PC-9 (cell line): ENCODE results near the gene STK26. TPM values are rescaled to one million over a fixed set of nuclear protein-coding genes. Genes with fewer than 3 reads are reported as not detected.

ENCODE experiments used
- BruUV-seq: library from RNA; stranded (reverse); fragments of 400-500 nt; replicated peaks from 2 replicates; lab custom pipeline; 2021; lab: Mats Ljungman, UMichigan
- CTCF ChIA-PET: fragments of 300-600 bp; sonication (Branson Sonifier 250); formaldehyde crosslinking; loops from one replicate; lab custom pipeline; 2022; ENCODE audit warnings: antibody characterized with exemption; lab: Charles Lee
- POLR2A ChIA-PET: fragments of 300-600 bp; sonication (Branson Sonifier 250); formaldehyde crosslinking; loops from one replicate; lab custom pipeline; 2022; ENCODE audit warnings: antibody characterized with exemption; ENCODE audit not compliant: unreplicated experiment; lab: Charles Lee
- DNase-seq, 2 experiments: peaks; one replicate each; pipeline versions ENCODE4 v3.0.0 to v3.0.0-alpha.2; 2015 to 2022; ENCODE audit warnings: mixed read lengths in 1 of 2
- H2AFZ ChIP-seq: fragments of 200-600 bp; sonication (generic); 2 replicates; pipeline ENCODE4 v1.8.1; 2017; ENCODE audit warnings: antibody characterized with exemption
- H3F3A ChIP-seq: fragments of 200-600 bp; sonication (generic); 2 replicates; pipeline ENCODE4 v1.8.1; 2017; ENCODE audit warnings: antibody characterized with exemption, mild to moderate bottlenecking, low read depth; ENCODE audit not compliant: insufficient read depth
- H3K27ac ChIP-seq: fragments of 200-600 bp; sonication (generic); 2 replicates; pipeline ENCODE4 v1.6.1; 2016; ENCODE audit warnings: mixed run types
- H3K27me3 ChIP-seq: fragments of 200-600 bp; sonication (generic); 2 replicates; pipeline ENCODE4 v1.6.1; 2016; ENCODE audit warnings: low read depth, mixed run types; ENCODE audit not compliant: insufficient read depth
- H3K36me3 ChIP-seq: fragments of 200-600 bp; sonication (generic); 2 replicates; pipeline ENCODE4 v1.6.1; 2016; ENCODE audit warnings: low read depth, mixed run types
- H3K4me1 ChIP-seq: fragments of 200-600 bp; sonication (generic); replicated peaks from 2 replicates; pipeline ENCODE4 v1.6.1; 2016; ENCODE audit warnings: mixed run types; ENCODE audit not compliant: insufficient read depth
- H3K4me2 ChIP-seq: fragments of 200-600 bp; sonication (generic); 2 replicates; pipeline ENCODE4 v1.6.1; 2017; ENCODE audit warnings: mixed run types
- H3K4me3 ChIP-seq: fragments of 200-600 bp; sonication (generic); 2 replicates; pipeline ENCODE4 v1.6.1; 2016; ENCODE audit warnings: mixed run types
- H3K79me2 ChIP-seq: fragments of 200-600 bp; sonication (generic); 2 replicates; pipeline ENCODE4 v1.6.1; 2017; ENCODE audit warnings: low read depth, mixed run types
- H3K9me2 ChIP-seq: fragments of 200-600 bp; sonication (generic); 2 replicates; pipeline ENCODE4 v1.8.1; 2017; ENCODE audit warnings: mild to moderate bottlenecking; ENCODE audit not compliant: insufficient read depth
- H3K9me3 ChIP-seq: fragments of 200-600 bp; sonication (generic); 2 replicates; pipeline ENCODE4 v1.8.1; 2016; ENCODE audit warnings: low read depth; ENCODE audit not compliant: insufficient read depth
- H4K20me1 ChIP-seq: fragments of 200-600 bp; sonication (generic); 2 replicates; pipeline ENCODE4 v1.8.1; 2017; ENCODE audit not compliant: insufficient read depth
- CTCF ChIP-seq: fragments of 200-600 bp; sonication (generic); conservative IDR thresholded peaks from 2 replicates; pipeline ENCODE4 v1.6.1; 2017; ENCODE audit warnings: mixed run types, antibody characterized with exemption, mild to moderate bottlenecking, moderate library complexity
- EZH2 ChIP-seq: fragments of 200-600 bp; sonication (generic); IDR thresholded peaks from 2 replicates; pipeline ENCODE4 v1.8.0; 2017; ENCODE audit warnings: antibody characterized with exemption, low read depth
- intact Hi-C: fragments of 100-400 bp; cut with micrococcal nuclease; formaldehyde crosslinking; loops from one replicate; pipeline ENCODE4 v1.10.0; 2022; ENCODE audit not compliant: unreplicated experiment
- total RNA-seq: library from RNA; stranded (reverse); gene quantifications from 2 replicates; pipeline ENCODE4 v1.2.3, GENCODE V29; 2021

Gene STK26
- total RNA-seq, 1 experiment from 2014 or later, result 48.4 TPM

DNA sequence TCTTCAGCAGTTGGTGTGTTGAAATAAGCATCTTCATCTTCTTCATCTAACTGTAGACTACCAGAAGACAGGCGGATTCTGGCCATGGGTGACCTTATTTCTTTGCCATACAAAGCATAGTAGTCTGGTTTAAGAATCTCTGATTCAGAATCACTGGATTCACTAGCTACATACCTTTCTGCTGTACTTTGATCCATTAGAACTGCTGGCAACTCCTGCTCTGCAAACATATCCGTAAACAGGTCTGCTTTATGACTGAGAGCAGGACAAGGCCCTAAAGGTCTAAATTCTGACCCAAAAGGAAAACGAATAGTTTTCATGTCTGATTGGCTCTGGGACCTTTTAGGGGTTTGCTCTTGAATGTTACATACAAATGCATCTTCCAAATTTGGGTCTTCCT, 54.8 kb downstream of the STK26 start:
- Histone ChIP-seq H3K9me2 (no peaks in the 10 kb centered on the region), H2AFZ (no peak overlapping the region), H3K4me1 (no peaks in the 10 kb centered on the region), H3F3A (0 out of 2 replicates have a peak, but pooled peaks cover 3% of the 10 kb centered on the region), H4K20me1 (no peaks in the 10 kb centered on the region), H3K27me3 (no peaks in the 10 kb centered on the region), H3K36me3 (0 out of 2 replicates have a peak, but pooled peaks cover 6% of the 10 kb centered on the region), H3K79me2 (no peaks in the 10 kb centered on the region), H3K4me2 (no peak overlapping the region), H3K27ac (no peak overlapping the region), H3K9me3 (no peaks in the 10 kb centered on the region), H3K4me3 (no peak overlapping the region)
- CTCF ChIA-PET, result no interaction called here
- POLR2A ChIA-PET, result no interaction called here
- TF ChIP-seq EZH2, result no peak
- TF ChIP-seq CTCF, result no peak
- no TSS peak for BruUV-seq
- intact Hi-C loops, result no loop called here
- no peak for DNase-seq

DNA sequence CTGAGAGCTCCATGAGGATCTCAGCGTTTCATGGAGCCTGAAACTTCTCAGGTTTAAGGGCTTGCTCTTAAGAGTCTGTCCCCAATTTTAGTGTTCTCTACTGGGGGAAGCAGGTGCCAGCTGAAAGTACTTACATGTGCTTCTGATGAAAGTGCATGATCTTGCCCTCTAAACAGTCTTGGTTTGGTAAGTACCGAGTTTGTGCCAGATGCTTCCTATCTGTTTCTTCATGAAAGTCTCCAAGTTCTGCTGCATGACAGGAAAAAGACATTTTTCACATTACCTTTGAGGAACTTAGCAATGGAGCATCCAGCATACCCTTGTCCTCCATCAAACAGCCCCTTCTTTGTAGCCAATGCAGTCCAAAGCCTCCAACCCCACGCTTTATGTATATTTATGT, 62.7 kb downstream of the STK26 start:
- no peaks in the 10 kb centered on the region for H3K9me2 ChIP-seq
- H2AFZ ChIP-seq, result no peak overlapping the region
- H3F3A ChIP-seq, result peaks cover 9% of the 10 kb centered on the region; the same call in 1 of the 2 replicates
- no peaks in the 10 kb centered on the region for H3K79me2 ChIP-seq
- POLR2A ChIA-PET, result no interaction called here
- no TSS peak for BruUV-seq
- DNase-seq, result no peak
- no peaks in the 10 kb centered on the region for H3K9me3 ChIP-seq
- H3K27ac ChIP-seq, result no peak overlapping the region
- H3K4me3 ChIP-seq, result no peak overlapping the region
- no peaks in the 10 kb centered on the region for H4K20me1 ChIP-seq
- no peaks in the 10 kb centered on the region for H3K36me3 ChIP-seq
- no peaks in the 10 kb centered on the region for H3K4me1 ChIP-seq
- no peak for TF ChIP-seq EZH2
- no peak for TF ChIP-seq CTCF
- intact Hi-C loops, result no loop called here
- CTCF ChIA-PET, result interaction anchor here (0.6 to 0.7 kb wide), 2 partner anchors 11 to 133 kb away, joined by 3 read pairs; no protein-coding TSS in a partner anchor
- no peak overlapping the region for H3K4me2 ChIP-seq
- no peaks in the 10 kb centered on the region for H3K27me3 ChIP-seq

DNA sequence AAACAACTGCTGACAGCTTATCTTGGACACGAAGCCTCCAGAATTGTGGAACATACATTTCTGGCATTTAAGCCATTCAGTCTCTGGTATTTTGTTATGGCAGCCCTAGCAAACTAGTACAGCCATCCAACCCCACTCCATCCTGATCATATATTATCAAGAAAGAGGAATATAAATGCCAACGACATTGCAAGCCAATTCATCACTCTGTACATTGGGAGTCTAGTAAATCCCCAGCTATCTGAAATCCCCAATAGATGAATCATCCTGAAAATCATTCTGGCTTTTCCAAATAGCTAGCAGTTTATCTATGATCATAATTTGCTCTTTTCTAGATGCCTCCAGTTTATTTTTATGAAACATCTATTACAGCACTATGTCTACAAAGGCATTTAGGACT, 63.6 kb downstream of the STK26 start:
- no peak overlapping the region for H3K4me2 ChIP-seq
- POLR2A ChIA-PET, result no interaction called here
- BruUV-seq, result no TSS peak

More for the DNA sequence above, 63.6 kb downstream of the STK26 start:
- TF ChIP-seq EZH2, result no peak
- TF ChIP-seq CTCF, result no peak
- CTCF ChIA-PET, result no interaction called here
- no peaks in the 10 kb centered on the region for H3K4me1 ChIP-seq
- peak overlapping the region; percentile 6; the same call in 1 of the 2 replicates for H3K27ac ChIP-seq
- H4K20me1 ChIP-seq, result no peaks in the 10 kb centered on the region
- no peaks in the 10 kb centered on the region for H3K79me2 ChIP-seq
- peaks cover 9% of the 10 kb centered on the region; the same call in 1 of the 2 replicates for H3F3A ChIP-seq
- H2AFZ ChIP-seq, result no peak overlapping the region
- DNase-seq, result peak in 1 of 2 experiments; percentile 62
- H3K4me3 ChIP-seq, result no peak overlapping the region
- intact Hi-C loops, result no loop called here
- no peaks in the 10 kb centered on the region for H3K9me2 ChIP-seq
- H3K27me3 ChIP-seq, result no peaks in the 10 kb centered on the region
- no peaks in the 10 kb centered on the region for H3K36me3 ChIP-seq
- H3K9me3 ChIP-seq, result no peaks in the 10 kb centered on the region
